ENCODE measurements around the gene TRIP6. TPM values are rescaled to one million over a fixed set of nuclear protein-coding genes. Genes with fewer than 3 reads are reported as not detected.

TRIP6 gene
- total and polyA plus RNA-seq, 2 experiments from 2014 or later = 44.6 to 112 TPM

- no peak for DNase-seq (ENCODE audit: low spot score)
Measured at GRCh38 chr7:100893318-100893895, 26.2 kb downstream of the TRIP6 start.

GRCh38 chr7:100893910-100894721, 26.9 kb downstream of the TRIP6 start:
- peaks cover 35% of the 10 kb centered on the region for H3K27me3 ChIP-seq (ENCODE audit: insufficient read depth)
- H3K4me3 ChIP-seq = peak overlapping the region; percentile 73
- H3K9me2 ChIP-seq (ENCODE audit: insufficient read depth) = no peaks in the 10 kb centered on the region
- no peak overlapping the region for H3K27ac ChIP-seq (ENCODE audit: low read depth)
- H3K36me3 ChIP-seq (ENCODE audit: insufficient read depth) = no peaks in the 10 kb centered on the region
- H3K27me3 Mint-ChIP-seq (ENCODE audit: insufficient read depth, low read depth, poor library complexity) = peaks cover 42% of the 10 kb centered on the region
- H3K9me3 Mint-ChIP-seq = peaks cover 4% of the 10 kb centered on the region; the same call in 2 of the 3 replicates
- no peak overlapping the region for H3K27ac Mint-ChIP-seq
- H3K79me2 ChIP-seq (replicated peaks; ENCODE audit: insufficient read depth) = peaks cover 1% of the 10 kb centered on the region
- H3K4me2 ChIP-seq = peak overlapping the region; percentile 96
- H3F3A ChIP-seq (replicated peaks; ENCODE audit: low read depth) = peaks cover 11% of the 10 kb centered on the region; the same call in 1 of the 2 replicates
- peaks cover 8% of the 10 kb centered on the region; the same call in 1 of the 2 replicates for H3K4me1 ChIP-seq (ENCODE audit: insufficient read depth)
- H2AFZ ChIP-seq = 0 out of 2 replicates have a peak overlapping the region, but pooled peaks have one; percentile 23
- DNase-seq (ENCODE audit: low spot score) (peak; percentile 34), ATAC-seq (no peak; the same call in 2 of the 3 replicates)
- H3K36me3 Mint-ChIP-seq (ENCODE audit: low read depth) = no peaks in the 10 kb centered on the region; the same call in 2 of the 3 replicates
- H4K20me1 ChIP-seq (replicated peaks; ENCODE audit: insufficient read depth) = no peaks in the 10 kb centered on the region
- peak overlapping the region; percentile 37; the same call in 2 of the 3 replicates for H3K4me3 Mint-ChIP-seq
- TF ChIP-seq ZNF462 (CRISPR knock-in tag; IDR thresholded peaks at IDR 0.05) (no peak), EZH2 (IDR thresholded peaks at IDR 0.05; ENCODE audit: low read depth, unreplicated experiment) (no peak), ZNF114 (CRISPR knock-in tag; IDR thresholded peaks at IDR 0.05) (no peak), POLR2AphosphoS5 (IDR thresholded peaks at IDR 0.05; ENCODE audit: low read depth) (no peak), CTCF (conservative IDR thresholded peaks at IDR 0.05; ENCODE audit: low read depth in 2 of 2) (no peak), ZNF331 (CRISPR knock-in tag; IDR thresholded peaks at IDR 0.05; ENCODE audit: low read depth) (no peak)
- peaks cover 23% of the 10 kb centered on the region for H3K4me1 Mint-ChIP-seq

More at GRCh38 chr7:100893318-100893895, 26.2 kb downstream of the TRIP6 start:
- Histone ChIP-seq H3K79me2 (replicated peaks; ENCODE audit: insufficient read depth) (peaks cover 8% of the 10 kb centered on the region), H2AFZ (no peak overlapping the region), H3K9me2 (ENCODE audit: insufficient read depth) (no peaks in the 10 kb centered on the region), H4K20me1 (replicated peaks; ENCODE audit: insufficient read depth) (no peaks in the 10 kb centered on the region), H3K27me3 (ENCODE audit: insufficient read depth) (peaks cover 35% of the 10 kb centered on the region), H3K4me1 (ENCODE audit: insufficient read depth) (peaks cover 11% of the 10 kb centered on the region), H3F3A (replicated peaks; ENCODE audit: low read depth) (peaks cover 15% of the 10 kb centered on the region), H3K4me3 (no peak overlapping the region), H3K27ac (ENCODE audit: low read depth) (no peak overlapping the region), H3K36me3 (ENCODE audit: insufficient read depth) (peaks cover 3% of the 10 kb centered on the region), H3K4me2 (no peak overlapping the region)
- Mint-ChIP-seq H3K36me3 (ENCODE audit: low read depth) (peaks cover 5% of the 10 kb centered on the region), H3K9me3 (peaks cover 4% of the 10 kb centered on the region; the same call in 2 of the 3 replicates), H3K27ac (no peak overlapping the region), H3K27me3 (ENCODE audit: insufficient read depth, low read depth, poor library complexity) (peaks cover 48% of the 10 kb centered on the region), H3K4me3 (no peak overlapping the region), H3K4me1 (peaks cover 26% of the 10 kb centered on the region)
- TF ChIP-seq JUNB (IDR thresholded peaks at IDR 0.05; ENCODE audit: unreplicated experiment) (no peak), STAT1 (IDR thresholded peaks at IDR 0.05; ENCODE audit: unreplicated experiment) (no peak), EZH2 (IDR thresholded peaks at IDR 0.05; ENCODE audit: low read depth, unreplicated experiment) (no peak), NANOG (IDR thresholded peaks at IDR 0.05; ENCODE audit: borderline replicate concordance) (no peak)
- ATAC-seq = no peak

All from GM23338 (cell line).